Uterus (tissue), 4 donors: ENCODE measurements around the gene AGPAT4. TPM values are rescaled to one million over a fixed set of nuclear protein-coding genes. Genes with fewer than 3 reads are reported as not detected.
A peak's percentile ranks its signal among the peaks of the same experiment; 100 is the strongest.

Experiments
- DNase-seq, 2 donors: peaks; one replicate each; pipeline ENCODE4 v3.0.0-alpha.2; 2019 to 2020
- H3K27ac ChIP-seq, 2 donors: fragments of 200-600 bp; sonication (generic); 1 replicate in 1 of 2; 2 replicates in 1 of 2; pipeline ENCODE4 v1.5.1; 2016 to 2018
- H3K27me3 ChIP-seq, 2 donors: fragments of 200-600 bp; sonication (generic); one replicate each; pipeline ENCODE4 v1.5.1; 2018 to 2019; ENCODE audit warnings: control low read depth in 1 of 2
- H3K36me3 ChIP-seq, 2 donors: fragments of 200-600 bp; sonication (generic); one replicate each; pipeline ENCODE4 v1.5.1; 2019; ENCODE audit warnings: control low read depth in 1 of 2
- H3K4me1 ChIP-seq, 2 donors: fragments of 200-600 bp; sonication (generic); one replicate each; pipeline ENCODE4 v1.5.1; 2018 to 2019; ENCODE audit warnings: control low read depth in 1 of 2
- H3K4me3 ChIP-seq, 2 donors: fragments of 200-600 bp; sonication (generic); 1 replicate in 1 of 2; 2 replicates in 1 of 2; pipeline ENCODE4 v1.5.1; 2018 to 2019; ENCODE audit warnings: mild to moderate bottlenecking in 1 of 2
- H3K9me3 ChIP-seq, 2 donors: fragments of 200-600 bp; sonication (generic); one replicate each; pipeline ENCODE4 v1.5.1; 2019; ENCODE audit warnings: control low read depth in 1 of 2
- POLR2A ChIP-seq, 2 donors: fragments of 450-650 bp; IDR thresholded peaks; one replicate each; pipeline ENCODE4 v1.6.1; 2016; ENCODE audit warnings: antibody characterized with exemption in 2 of 2, mild to moderate bottlenecking in 1 of 2, moderate library complexity in 1 of 2
- intact Hi-C: fragments of 100-400 bp; cut with DNase I; formaldehyde crosslinking; loops from one replicate; pipeline ENCODE4 v1.15.1; 2023; ENCODE audit warnings: low total_unique reads
- total RNA-seq, 4 donors: library from RNA; depleted of rRNA in 3 of 4; stranded (reverse); fragments of >200 nt in 3 of 4; gene quantifications; one replicate each; pipeline versions ENCODE4 v1.1.0 to v1.2.4, GENCODE V29; 2014 to 2023
- TF ChIP-seq, protein P1 (sequence below), 4 experiments: fragments of 200-600 bp in 2 of 4; fragments of 450-650 bp in 2 of 4; sonication (generic) in 2 of 4; IDR thresholded peaks; one replicate each; pipeline ENCODE4 v1.5.1; 2016 to 2019; ENCODE audit warnings: antibody characterized with exemption in 4 of 4, mild to moderate bottlenecking in 2 of 4, moderate library complexity in 1 of 4
- donor health status: DM: yes; HTN: yes; CAD: no.

The AGPAT4 gene
- total RNA-seq, 4 donors from 2014 or later: 2.9 to 18.1 (median 15.1) TPM

DNA sequence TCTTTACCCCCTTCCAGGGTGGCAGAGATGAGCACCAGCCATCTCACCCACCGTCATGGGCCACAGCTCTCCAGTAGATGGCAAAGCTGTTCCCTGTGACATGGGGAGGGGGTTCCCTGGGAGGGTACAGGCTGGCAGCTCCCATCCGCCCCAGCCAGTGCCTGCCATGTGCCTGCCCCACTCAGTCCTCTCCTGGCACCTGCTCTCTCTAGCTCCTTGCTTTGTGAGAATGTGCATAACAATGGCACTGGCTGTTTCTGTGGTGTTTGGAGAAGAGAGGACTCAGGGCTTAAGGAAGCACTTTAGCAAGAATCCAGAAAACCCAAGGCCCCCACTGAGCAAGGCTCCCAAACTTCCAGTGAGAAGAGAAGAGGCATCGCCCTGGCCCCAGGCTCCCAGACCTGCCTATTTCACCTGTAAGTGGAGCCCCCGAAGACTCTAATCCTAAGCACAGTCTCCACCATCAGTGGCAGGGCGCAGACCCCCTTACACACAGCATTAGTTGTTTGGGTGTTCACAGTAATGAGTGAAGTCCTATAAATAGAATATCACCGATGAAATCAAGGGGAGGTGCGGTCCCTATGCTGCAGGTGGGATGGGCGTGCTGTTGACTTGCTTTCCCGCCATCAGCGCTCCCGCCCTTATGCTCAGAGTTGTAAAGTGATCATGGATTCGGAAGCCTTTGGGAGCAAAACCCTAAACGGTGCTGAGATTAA is 110.2 kb downstream of the AGPAT4 start:
- DNase-seq: no peak
- intact Hi-C loops: no loop called here
- Histone ChIP-seq H3K4me3 (no peak overlapping the region), H3K9me3 (no peaks in the 10 kb centered on the region), H3K27me3 (no peaks in the 10 kb centered on the region), H3K36me3 (no peaks in the 10 kb centered on the region), H3K4me1 (no peaks in the 10 kb centered on the region), H3K27ac (no peak overlapping the region)
- TF ChIP-seq POLR2A (IDR thresholded peaks at IDR 0.05): no peak
- TF ChIP-seq, protein P1, sequence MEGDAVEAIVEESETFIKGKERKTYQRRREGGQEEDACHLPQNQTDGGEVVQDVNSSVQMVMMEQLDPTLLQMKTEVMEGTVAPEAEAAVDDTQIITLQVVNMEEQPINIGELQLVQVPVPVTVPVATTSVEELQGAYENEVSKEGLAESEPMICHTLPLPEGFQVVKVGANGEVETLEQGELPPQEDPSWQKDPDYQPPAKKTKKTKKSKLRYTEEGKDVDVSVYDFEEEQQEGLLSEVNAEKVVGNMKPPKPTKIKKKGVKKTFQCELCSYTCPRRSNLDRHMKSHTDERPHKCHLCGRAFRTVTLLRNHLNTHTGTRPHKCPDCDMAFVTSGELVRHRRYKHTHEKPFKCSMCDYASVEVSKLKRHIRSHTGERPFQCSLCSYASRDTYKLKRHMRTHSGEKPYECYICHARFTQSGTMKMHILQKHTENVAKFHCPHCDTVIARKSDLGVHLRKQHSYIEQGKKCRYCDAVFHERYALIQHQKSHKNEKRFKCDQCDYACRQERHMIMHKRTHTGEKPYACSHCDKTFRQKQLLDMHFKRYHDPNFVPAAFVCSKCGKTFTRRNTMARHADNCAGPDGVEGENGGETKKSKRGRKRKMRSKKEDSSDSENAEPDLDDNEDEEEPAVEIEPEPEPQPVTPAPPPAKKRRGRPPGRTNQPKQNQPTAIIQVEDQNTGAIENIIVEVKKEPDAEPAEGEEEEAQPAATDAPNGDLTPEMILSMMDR (IDR thresholded peaks at IDR 0.05): no peak

DNA sequence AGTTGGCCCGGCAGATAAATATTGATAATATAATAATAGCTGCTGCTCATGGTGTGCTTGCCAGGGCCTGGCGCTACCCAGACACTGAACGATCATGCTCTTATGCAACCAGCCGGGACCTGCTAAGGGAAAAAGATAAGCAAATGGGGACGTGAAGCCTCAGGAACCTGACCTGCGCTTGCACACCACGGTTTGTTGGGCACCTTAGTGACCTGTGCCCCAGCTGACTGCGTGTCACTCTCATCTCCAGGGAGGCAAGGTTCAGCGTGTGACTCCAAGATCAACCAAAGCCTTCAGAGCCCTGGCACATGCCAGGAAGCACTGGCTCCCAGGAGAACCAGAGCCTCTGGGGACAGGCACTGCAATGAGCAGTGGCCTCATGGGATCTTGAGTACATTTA is 111.1 kb downstream of the AGPAT4 start:
- no peak for DNase-seq
- Histone ChIP-seq H3K4me1 (no peaks in the 10 kb centered on the region), H3K9me3 (no peaks in the 10 kb centered on the region), H3K27me3 (no peaks in the 10 kb centered on the region), H3K36me3 (no peaks in the 10 kb centered on the region), H3K27ac (no peak overlapping the region), H3K4me3 (no peak overlapping the region)
- TF ChIP-seq, protein P1 (IDR thresholded peaks at IDR 0.05): no peak
- TF ChIP-seq POLR2A (IDR thresholded peaks at IDR 0.05): no peak
- intact Hi-C loops: no loop called here

DNA sequence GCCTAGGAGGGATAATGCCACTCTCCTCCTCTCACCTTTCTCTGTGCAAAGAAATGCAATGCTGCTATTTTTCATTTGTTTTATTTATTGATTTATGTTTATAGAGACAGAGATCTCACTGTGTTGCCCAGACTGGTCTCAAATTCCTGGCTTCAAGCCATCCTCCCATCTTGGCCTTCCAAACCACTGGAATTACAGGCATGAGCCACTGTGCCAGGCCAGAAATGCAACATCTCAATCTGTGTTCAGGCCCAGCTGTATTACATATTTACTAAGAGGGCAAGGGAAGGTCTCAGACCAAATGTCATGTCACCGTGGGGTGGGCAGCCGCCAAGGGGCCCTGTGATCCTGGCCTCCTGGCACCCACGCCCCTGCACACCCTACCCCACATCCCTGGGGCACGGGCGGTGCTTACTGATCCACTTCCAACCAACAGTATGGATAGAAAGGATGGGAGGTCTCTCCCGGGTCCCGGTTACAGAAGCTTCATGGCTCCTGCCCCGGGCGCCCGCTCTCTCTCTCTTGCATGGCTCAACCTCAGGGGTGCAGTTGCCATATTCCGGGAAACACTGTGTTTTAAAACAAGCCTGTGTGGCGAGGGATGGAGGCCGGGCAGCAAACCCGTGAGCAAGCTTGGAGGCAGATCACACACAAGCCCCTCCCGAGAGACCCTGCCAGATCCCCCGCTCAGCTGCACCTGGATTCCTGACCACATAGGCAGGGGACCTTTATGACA is 111.8 kb downstream of the AGPAT4 start:
- no peaks in the 10 kb centered on the region for H3K9me3 ChIP-seq
- H3K4me1 ChIP-seq: no peaks in the 10 kb centered on the region
- TF ChIP-seq, protein P1 (IDR thresholded peaks at IDR 0.05): no peak
- TF ChIP-seq POLR2A (IDR thresholded peaks at IDR 0.05): no peak
- no peak overlapping the region for H3K4me3 ChIP-seq
- H3K27ac ChIP-seq: no peak overlapping the region
- no peaks in the 10 kb centered on the region for H3K36me3 ChIP-seq
- intact Hi-C loops: no loop called here
- H3K27me3 ChIP-seq: no peaks in the 10 kb centered on the region
- DNase-seq: peak in 1 of 2 donors; percentile 3

DNA sequence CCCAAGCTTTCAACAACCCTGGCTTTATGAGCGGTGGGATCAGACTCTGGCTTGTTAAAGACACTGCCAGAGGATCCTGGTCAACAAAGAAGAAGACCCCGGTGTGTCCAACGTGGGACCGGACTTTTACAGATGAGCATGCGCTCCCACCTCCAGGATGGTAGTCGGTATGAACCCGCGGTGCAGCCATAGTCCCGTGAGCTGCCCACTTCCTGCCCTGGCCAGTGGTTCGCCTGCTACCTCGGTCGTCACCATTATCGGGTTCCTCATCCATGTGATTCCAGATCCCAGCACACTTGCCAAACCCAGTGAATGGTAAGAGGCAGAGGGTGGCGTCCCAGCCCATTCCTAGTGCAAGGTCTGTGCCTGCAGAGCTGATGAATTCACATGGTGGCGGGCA is 112.7 kb downstream of the AGPAT4 start:
- peak in 1 of 2 donors; percentile 11 for DNase-seq
- Histone ChIP-seq H3K9me3 (no peaks in the 10 kb centered on the region), H3K27ac (no peak overlapping the region), H3K27me3 (no peaks in the 10 kb centered on the region), H3K4me1 (no peaks in the 10 kb centered on the region), H3K4me3 (no peak overlapping the region), H3K36me3 (no peaks in the 10 kb centered on the region)
- TF ChIP-seq POLR2A (IDR thresholded peaks at IDR 0.05): no peak
- TF ChIP-seq, protein P1 (IDR thresholded peaks at IDR 0.05): no peak
- intact Hi-C loops: no loop called here

DNA sequence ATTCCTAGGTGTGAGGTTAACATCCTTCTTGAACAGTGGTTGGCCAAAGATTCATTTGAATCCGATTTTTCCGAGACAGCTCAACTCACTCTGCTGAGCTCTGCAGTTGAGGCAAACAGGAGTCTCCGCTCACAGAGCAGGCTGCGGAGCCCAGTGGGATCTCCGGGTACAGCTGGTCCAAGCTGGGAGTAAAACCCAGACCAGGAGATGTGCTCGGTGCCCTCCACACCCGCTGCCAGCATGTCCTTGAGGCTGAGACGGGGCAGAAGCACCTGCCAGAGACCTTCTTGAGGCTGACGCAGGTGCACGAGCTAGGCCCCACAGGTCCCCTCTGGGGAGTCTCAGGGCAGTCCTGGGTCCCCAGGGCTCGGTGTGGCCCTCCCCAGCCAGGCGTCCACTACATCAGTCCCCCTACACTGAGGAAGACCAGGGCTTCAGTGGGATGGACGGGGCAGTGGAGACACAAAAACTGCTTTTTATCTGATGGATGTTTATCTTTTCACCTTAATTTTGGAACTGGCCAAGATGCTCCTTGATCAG is 119.0 kb downstream of the AGPAT4 start:
- no peak for DNase-seq
- intact Hi-C loops: no loop called here
- TF ChIP-seq, protein P1 (IDR thresholded peaks at IDR 0.05): no peak
- Histone ChIP-seq H3K9me3 (no peaks in the 10 kb centered on the region), H3K36me3 (no peaks in the 10 kb centered on the region), H3K27ac (no peak overlapping the region), H3K27me3 (no peaks in the 10 kb centered on the region), H3K4me1 (no peaks in the 10 kb centered on the region), H3K4me3 (no peak overlapping the region)
